Kidney (tissue), 14 donors: ENCODE measurements around the gene ZNF124. TPM values are rescaled to one million over a fixed set of nuclear protein-coding genes. Genes with fewer than 3 reads are reported as not detected.

Experiments used
- DNase-seq, 5 donors: peaks; one replicate each; pipeline ENCODE4 v3.0.0-alpha.2; 2013 to 2020
- FAIRE-seq: peaks from 2 replicates; lab custom pipeline; 2012; peaks lifted over from hg19 to GRCh38; lab: Jason Lieb, UNC
- H3K27ac ChIP-seq, 2 donors: one replicate each; pipeline ENCODE4 v1.7.0; 2013; ENCODE audit warnings: low read depth in 2 of 2, low read length in 2 of 2, inconsistent platforms in 1 of 2
- H3K27me3 ChIP-seq: one replicate; pipeline ENCODE4 v1.7.1; 2013; ENCODE audit warnings: low read length, inconsistent platforms; ENCODE audit not compliant: control insufficient read depth, insufficient read depth
- H3K36me3 ChIP-seq, 3 donors: one replicate each; pipeline versions ENCODE4 v1.7.0 to v1.7.1; 2013; ENCODE audit warnings: low read length in 3 of 3, control low read depth in 1 of 3, inconsistent platforms in 1 of 3; ENCODE audit not compliant: insufficient read depth in 3 of 3, control insufficient read depth in 2 of 3
- H3K4me1 ChIP-seq, 3 donors: one replicate each; pipeline versions ENCODE4 v1.7.0 to v1.7.1; 2013; ENCODE audit warnings: low read length in 3 of 3, inconsistent platforms in 1 of 3, low read depth in 1 of 3; ENCODE audit not compliant: control insufficient read depth in 2 of 3, insufficient read depth in 2 of 3
- H3K4me3 ChIP-seq, 3 donors: one replicate each; pipeline versions ENCODE4 v1.7.0 to v1.8.1; 2013; ENCODE audit warnings: low read length in 3 of 3, control low read depth in 1 of 3, inconsistent platforms in 1 of 3
- H3K9ac ChIP-seq, 3 donors: one replicate each; pipeline versions ENCODE4 v1.7.0 to v1.7.1; 2013; ENCODE audit warnings: low read length in 3 of 3, control low read depth in 1 of 3, inconsistent platforms in 1 of 3
- H3K9me3 ChIP-seq, 3 donors: one replicate each; pipeline versions ENCODE4 v1.7.0 to v1.7.1; 2013; ENCODE audit warnings: low read length in 3 of 3, control low read depth in 1 of 3, inconsistent platforms in 1 of 3; ENCODE audit not compliant: control insufficient read depth in 2 of 3, insufficient read depth in 1 of 3
- CTCF ChIP-seq: IDR thresholded peaks from 3 replicates; pipeline ENCODE4 v1.5.1; 2012; ENCODE audit warnings: mild to moderate bottlenecking, moderate library complexity, borderline replicate concordance; ENCODE audit not compliant: insufficient read depth; ENCODE audit errors: extremely low read depth
- intact Hi-C: fragments of 100-400 bp; cut with DNase I; formaldehyde crosslinking; loops from one replicate; pipeline ENCODE4 v1.11.1; 2022
- polyA plus RNA-seq: library from polyadenylated mRNA; stranded (reverse); fragments of 350-450 nt; fragmentation: Illumina TruSeq; extraction: RNeasy Lipid Tissue Mini Kit (QIAGEN cat#74804); gene quantifications from one replicate; pipeline ENCODE4 v1.2.3, GENCODE V29; 2014; ENCODE audit warnings: low read depth, low replicate concordance; ENCODE audit not compliant: insufficient read depth
- total RNA-seq: library from RNA; stranded (reverse); fragmentation: NEBNext Ultra II Directional; extraction: Animal tissue kit (Norgen Biotek cat#: 25700); gene quantifications from one replicate; pipeline ENCODE4 v1.2.1, GENCODE V29; 2021
- donor health status: control.
- donor health status: control.
- donor health status: control.
- donor health status: control.
- donor health status: control.
- donor health status: DM: yes; HTN: yes; CAD: no.
- donor health status: Normal renal cell carcinoma (clear cell type).

The ZNF124 gene
- total and polyA plus RNA-seq, 2 donors from 2014 or later: 2.5 to 45.7 TPM

GRCh38 chr1:247210376-247211117 lies 38.7 kb upstream of the ZNF124 start:
- peak overlapping the region; percentile 81 to 87 (median 85) for H3K4me3 ChIP-seq
- no peaks in the 10 kb centered on the region for H3K36me3 ChIP-seq
- DNase-seq: peak; percentile 97 to 99 (median 98)
- no peaks in the 10 kb centered on the region for H3K9me3 ChIP-seq
- peak overlapping the region; percentile 64 to 79 (median 72) for H3K9ac ChIP-seq
- FAIRE-seq: peak; percentile 91
- no peaks in the 10 kb centered on the region for H3K27me3 ChIP-seq
- TF ChIP-seq CTCF: no peak
- intact Hi-C loops: no loop called here
- H3K27ac ChIP-seq: peak overlapping the region; percentile 69 to 88
- peaks cover 0 to 12% (median 5%) of the 10 kb centered on the region in 3 donors for H3K4me1 ChIP-seq

- no peaks in the 10 kb centered on the region for H3K36me3 ChIP-seq
- DNase-seq (no peak), FAIRE-seq (no peak)
- H3K4me1 ChIP-seq: peaks cover 0 to 12% (median 5%) of the 10 kb centered on the region in 3 donors
- H3K4me3 ChIP-seq: peak overlapping the region; percentile 81 to 87 (median 85)
- H3K9me3 ChIP-seq: no peaks in the 10 kb centered on the region
- peak overlapping the region; percentile 69 to 88 for H3K27ac ChIP-seq
- intact Hi-C loops: no loop called here
- peak overlapping the region; percentile 42 to 79 (median 72) for H3K9ac ChIP-seq
- no peak for TF ChIP-seq CTCF
- H3K27me3 ChIP-seq: no peaks in the 10 kb centered on the region
Observed at GRCh38 chr1:247210062-247210375, 38.2 kb upstream of the ZNF124 start.

GRCh38 chr1:247209396-247209795 lies 37.6 kb upstream of the ZNF124 start:
- no peak overlapping the region for H3K27ac ChIP-seq

More at GRCh38 chr1:247209396-247209795, 37.6 kb upstream of the ZNF124 start:
- DNase-seq: no peak
- Histone ChIP-seq H3K4me3 (peak overlapping the region; percentile 81 to 87 (median 85)), H3K27me3 (no peaks in the 10 kb centered on the region), H3K36me3 (no peaks in the 10 kb centered on the region), H3K9ac (peak overlapping the region in 2 of 3 donors; percentile 42 to 72), H3K4me1 (peaks cover 0 to 12% (median 5%) of the 10 kb centered on the region in 3 donors), H3K9me3 (no peaks in the 10 kb centered on the region)
- FAIRE-seq: no peak
- no peak for TF ChIP-seq CTCF
- intact Hi-C loops: no loop called here
